Testis (tissue), 3 donors: ENCODE data around the gene FERMT1. TPM values are rescaled to one million over a fixed set of nuclear protein-coding genes. Genes with fewer than 3 reads are reported as not detected.

ENCODE experiments used
- DNase-seq: peaks from one replicate; pipeline ENCODE4 v3.0.0-alpha.2; 2019
- H3K27ac ChIP-seq, 2 donors: fragments of 200-600 bp; sonication (generic); one replicate each; pipeline ENCODE4 v1.5.1; 2019
- H3K27me3 ChIP-seq: fragments of 200-600 bp; sonication (generic); one replicate; pipeline ENCODE4 v1.5.1; 2019
- H3K36me3 ChIP-seq: fragments of 200-600 bp; sonication (generic); one replicate; pipeline ENCODE4 v1.5.1; 2017; ENCODE audit warnings: low read depth; ENCODE audit errors: missing control alignments
- H3K4me1 ChIP-seq: fragments of 200-600 bp; sonication (generic); one replicate; pipeline ENCODE4 v1.5.1; 2019
- H3K4me3 ChIP-seq, 2 donors: fragments of 200-600 bp; sonication (generic); one replicate each; pipeline ENCODE4 v1.5.1; 2017 to 2019
- H3K9me3 ChIP-seq: fragments of 200-600 bp; sonication (generic); one replicate; pipeline ENCODE4 v1.5.1; 2017
- POLR2A ChIP-seq: fragments of 450-650 bp; IDR thresholded peaks from one replicate; pipeline ENCODE4 v1.6.1; 2017; ENCODE audit warnings: antibody characterized with exemption, mild to moderate bottlenecking, moderate library complexity
- WGBS, 2 donors: methylation state at CpG; one replicate each; pipeline ENCODE4 v1.1.5; 2018; 5-methylcytosine and 5-hydroxymethylcytosine counted together
- intact Hi-C: fragments of 100-400 bp; cut with DNase I; formaldehyde crosslinking; loops from one replicate; pipeline ENCODE4 v1.15.1; 2023; ENCODE audit warnings: low total_unique reads
- polyA plus RNA-seq: library from polyadenylated mRNA; stranded (reverse); fragments of 350-450 nt; fragmentation: Illumina TruSeq; extraction: RNeasy Lipid Tissue Mini Kit (QIAGEN cat#74804); gene quantifications from one replicate; pipeline ENCODE4 v1.2.3, GENCODE V29; 2014; ENCODE audit warnings: low read depth, low replicate concordance; ENCODE audit not compliant: insufficient read depth
- total RNA-seq, 2 donors: library from RNA; depleted of rRNA; stranded (reverse); fragments of >200 nt; gene quantifications; one replicate each; pipeline ENCODE4 v1.2.3, GENCODE V29; 2016
- TF ChIP-seq, protein P1 (sequence below), 3 experiments: fragments of 450-650 bp in 2 of 3; fragments of 200-600 bp in 1 of 3; sonication (generic) in 1 of 3; IDR thresholded peaks; one replicate each; pipeline ENCODE4 v1.5.1; 2016 to 2019; ENCODE audit warnings: antibody characterized with exemption in 3 of 3, mild to moderate bottlenecking in 2 of 3, moderate library complexity in 1 of 3

Gene FERMT1
- total and polyA plus RNA-seq, 3 donors from 2014 or later, result 1.8 to 5.7 (median 2.5) TPM

- Histone ChIP-seq H3K4me3 (no peak overlapping the region), H3K27ac (peak overlapping the region in 1 of 2 donors; percentile 6), H3K27me3 (no peaks in the 10 kb centered on the region), H3K4me1 (no peaks in the 10 kb centered on the region), H3K9me3 (no peaks in the 10 kb centered on the region), H3K36me3 (no peaks in the 10 kb centered on the region)
- WGBS, 2 donors, result 92 to 100% methylated on average over 2 of the region's 2 CpGs
- TF ChIP-seq, protein P1, sequence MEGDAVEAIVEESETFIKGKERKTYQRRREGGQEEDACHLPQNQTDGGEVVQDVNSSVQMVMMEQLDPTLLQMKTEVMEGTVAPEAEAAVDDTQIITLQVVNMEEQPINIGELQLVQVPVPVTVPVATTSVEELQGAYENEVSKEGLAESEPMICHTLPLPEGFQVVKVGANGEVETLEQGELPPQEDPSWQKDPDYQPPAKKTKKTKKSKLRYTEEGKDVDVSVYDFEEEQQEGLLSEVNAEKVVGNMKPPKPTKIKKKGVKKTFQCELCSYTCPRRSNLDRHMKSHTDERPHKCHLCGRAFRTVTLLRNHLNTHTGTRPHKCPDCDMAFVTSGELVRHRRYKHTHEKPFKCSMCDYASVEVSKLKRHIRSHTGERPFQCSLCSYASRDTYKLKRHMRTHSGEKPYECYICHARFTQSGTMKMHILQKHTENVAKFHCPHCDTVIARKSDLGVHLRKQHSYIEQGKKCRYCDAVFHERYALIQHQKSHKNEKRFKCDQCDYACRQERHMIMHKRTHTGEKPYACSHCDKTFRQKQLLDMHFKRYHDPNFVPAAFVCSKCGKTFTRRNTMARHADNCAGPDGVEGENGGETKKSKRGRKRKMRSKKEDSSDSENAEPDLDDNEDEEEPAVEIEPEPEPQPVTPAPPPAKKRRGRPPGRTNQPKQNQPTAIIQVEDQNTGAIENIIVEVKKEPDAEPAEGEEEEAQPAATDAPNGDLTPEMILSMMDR (IDR thresholded peaks at IDR 0.05), result no peak
- no peak for TF ChIP-seq POLR2A
- intact Hi-C loops, result no loop called here
- DNase-seq, result no peak
Measured at GRCh38 chr20:6101346-6101745, 21.5 kb downstream of the FERMT1 start.

DNA sequence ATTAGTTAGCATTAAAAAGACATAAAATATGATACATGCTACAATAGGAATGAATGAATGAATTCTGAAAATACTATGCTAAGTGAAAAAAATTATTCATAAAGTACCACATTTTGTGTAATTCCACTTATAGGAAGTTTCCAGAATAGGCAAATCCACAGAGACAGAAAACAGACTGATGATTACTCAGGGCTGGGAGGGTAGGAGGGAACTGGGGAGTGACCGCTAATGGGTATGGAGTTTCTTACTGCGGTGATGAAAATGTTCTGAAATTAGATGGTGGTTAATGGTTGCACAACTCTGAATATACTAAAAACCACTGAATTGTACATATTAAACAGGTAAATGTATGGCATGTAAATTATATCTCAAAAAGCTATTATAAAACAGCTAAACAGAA lies 22.6 kb downstream of the FERMT1 start:
- Histone ChIP-seq H3K27me3 (no peaks in the 10 kb centered on the region), H3K36me3 (no peaks in the 10 kb centered on the region), H3K9me3 (no peaks in the 10 kb centered on the region), H3K27ac (no peak overlapping the region), H3K4me1 (no peaks in the 10 kb centered on the region), H3K4me3 (no peak overlapping the region)
- intact Hi-C loops, result no loop called here
- no peak for DNase-seq
- TF ChIP-seq, protein P1 (IDR thresholded peaks at IDR 0.05), result no peak
- TF ChIP-seq POLR2A, result no peak
- 86 to 93% methylated on average over 2 of the region's 2 CpGs for WGBS, 2 donors

- TF ChIP-seq POLR2A, result no peak
- TF ChIP-seq, protein P1 (IDR thresholded peaks at IDR 0.05), result no peak
- no peaks in the 10 kb centered on the region for H3K27me3 ChIP-seq
- H3K4me3 ChIP-seq, result no peak overlapping the region
- DNase-seq, result no peak
- H3K27ac ChIP-seq, result no peak overlapping the region
- intact Hi-C loops, result no loop called here
- no peaks in the 10 kb centered on the region for H3K4me1 ChIP-seq
- H3K9me3 ChIP-seq, result no peaks in the 10 kb centered on the region
- H3K36me3 ChIP-seq, result no peaks in the 10 kb centered on the region
Measured at GRCh38 chr20:6099819-6100218, 23.0 kb downstream of the FERMT1 start.

- no peak for DNase-seq
- intact Hi-C loops, result no loop called here
- H3K4me1 ChIP-seq, result no peaks in the 10 kb centered on the region
- no peak overlapping the region for H3K4me3 ChIP-seq
- no peaks in the 10 kb centered on the region for H3K36me3 ChIP-seq
- 84 to 85% methylated on average over 5 of the region's 5 CpGs for WGBS, 2 donors
- no peaks in the 10 kb centered on the region for H3K27me3 ChIP-seq
- TF ChIP-seq POLR2A, result no peak
- TF ChIP-seq, protein P1 (IDR thresholded peaks at IDR 0.05), result no peak
- no peaks in the 10 kb centered on the region for H3K9me3 ChIP-seq
- no peak overlapping the region for H3K27ac ChIP-seq
Measured at GRCh38 chr20:6095409-6095808, 27.4 kb downstream of the FERMT1 start.

DNA sequence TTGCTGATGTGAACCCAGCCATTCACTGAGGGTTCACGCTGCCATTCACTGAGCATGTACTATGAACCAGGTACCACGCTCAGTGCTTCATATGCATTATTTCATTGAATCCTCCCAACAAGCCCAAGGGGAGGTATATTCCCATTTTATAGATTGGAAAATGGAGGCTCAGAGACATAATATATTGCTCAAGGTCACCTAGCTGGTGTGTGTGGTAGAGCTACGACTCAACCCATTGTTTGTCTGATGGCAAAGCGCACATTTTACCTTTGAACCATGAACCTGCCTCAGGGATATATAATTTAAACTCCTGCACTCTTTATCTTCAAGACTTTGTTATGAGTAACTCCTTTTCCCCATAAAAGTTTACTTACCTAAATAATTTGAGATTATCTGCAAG lies 28.3 kb downstream of the FERMT1 start:
- Histone ChIP-seq H3K4me1 (no peaks in the 10 kb centered on the region), H3K4me3 (no peak overlapping the region), H3K27ac (no peak overlapping the region), H3K27me3 (no peaks in the 10 kb centered on the region), H3K9me3 (no peaks in the 10 kb centered on the region), H3K36me3 (no peaks in the 10 kb centered on the region)
- WGBS, 2 donors, result 93 to 98% methylated on average over 4 of the region's 4 CpGs
- no peak for DNase-seq
- intact Hi-C loops, result no loop called here
- TF ChIP-seq, protein P1 (IDR thresholded peaks at IDR 0.05), result no peak
- no peak for TF ChIP-seq POLR2A
